Caki2 (cell line): Measurements from ENCODE around the gene COL4A1. TPM values are rescaled to one million over a fixed set of nuclear protein-coding genes. Genes with fewer than 3 reads are reported as not detected.

Experiments
- DNase-seq: peaks from one replicate; pipeline ENCODE4 v3.0.0-alpha.2; 2015; ENCODE audit warnings: low read depth
- in situ Hi-C: cut with HindIII; loops from 2 replicates; pipeline ENCODE4 v1.10.0; 2016; ENCODE audit warnings: low sequenced_read_pairs, low pct_unique_long_range_greater_than_20kb, mixed read lengths
- total RNA-seq: library from RNA; depleted of rRNA; stranded (reverse); fragments of >200 nt; shearing (Covaris generic); gene quantifications from 2 replicates; pipeline ENCODE4 v1.2.3, GENCODE V29; 2014; ENCODE audit warnings: low replicate concordance

COL4A1 gene
- total RNA-seq, 1 experiment from 2014 or later: 454 TPM

DNA sequence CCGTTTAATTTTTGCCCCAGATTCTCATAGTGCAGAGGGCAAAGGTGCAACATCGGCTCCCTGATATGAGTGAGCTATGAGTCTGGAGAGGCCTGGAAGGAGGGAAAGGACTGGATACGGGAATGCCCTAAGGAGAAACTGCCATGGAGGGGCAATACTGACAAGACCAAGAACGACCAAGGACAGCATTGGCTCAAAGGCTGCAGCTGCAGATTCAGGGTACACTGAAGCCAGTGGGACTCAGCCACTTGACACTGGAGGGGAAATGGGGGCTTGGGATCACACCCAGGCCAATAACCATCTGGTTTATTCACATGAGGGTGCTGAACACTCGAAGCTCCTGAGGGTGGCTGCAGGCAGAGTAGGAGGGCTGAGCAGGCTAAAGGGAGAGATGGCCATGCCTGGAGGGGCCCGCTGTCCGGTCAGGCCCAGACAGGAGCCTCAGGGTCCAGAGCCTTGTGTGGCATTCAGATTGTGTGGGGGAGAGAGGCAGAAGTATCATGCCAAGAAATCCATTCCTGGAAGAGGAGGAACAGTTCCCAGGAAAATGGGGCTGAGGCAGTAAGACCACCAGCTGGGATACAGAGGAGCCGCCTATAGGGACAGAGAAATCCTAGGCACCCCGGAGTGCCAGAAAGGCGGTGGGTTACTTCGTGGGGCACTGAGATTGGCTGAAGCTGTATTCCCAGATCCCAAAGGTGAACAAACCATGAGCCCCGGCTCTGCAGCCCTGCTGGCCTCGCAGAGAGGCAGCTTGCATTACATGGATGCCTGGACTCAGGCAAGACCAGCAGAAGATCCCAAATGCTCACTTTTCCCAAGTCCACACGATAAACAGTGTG, 20.7 kb downstream of the COL4A1 start:
- in situ Hi-C loops: no loop called here
- no peak for DNase-seq

GRCh38 chr13:110284779-110285484, 22.0 kb downstream of the COL4A1 start:
- in situ Hi-C loops: no loop called here
- no peak for DNase-seq

DNA sequence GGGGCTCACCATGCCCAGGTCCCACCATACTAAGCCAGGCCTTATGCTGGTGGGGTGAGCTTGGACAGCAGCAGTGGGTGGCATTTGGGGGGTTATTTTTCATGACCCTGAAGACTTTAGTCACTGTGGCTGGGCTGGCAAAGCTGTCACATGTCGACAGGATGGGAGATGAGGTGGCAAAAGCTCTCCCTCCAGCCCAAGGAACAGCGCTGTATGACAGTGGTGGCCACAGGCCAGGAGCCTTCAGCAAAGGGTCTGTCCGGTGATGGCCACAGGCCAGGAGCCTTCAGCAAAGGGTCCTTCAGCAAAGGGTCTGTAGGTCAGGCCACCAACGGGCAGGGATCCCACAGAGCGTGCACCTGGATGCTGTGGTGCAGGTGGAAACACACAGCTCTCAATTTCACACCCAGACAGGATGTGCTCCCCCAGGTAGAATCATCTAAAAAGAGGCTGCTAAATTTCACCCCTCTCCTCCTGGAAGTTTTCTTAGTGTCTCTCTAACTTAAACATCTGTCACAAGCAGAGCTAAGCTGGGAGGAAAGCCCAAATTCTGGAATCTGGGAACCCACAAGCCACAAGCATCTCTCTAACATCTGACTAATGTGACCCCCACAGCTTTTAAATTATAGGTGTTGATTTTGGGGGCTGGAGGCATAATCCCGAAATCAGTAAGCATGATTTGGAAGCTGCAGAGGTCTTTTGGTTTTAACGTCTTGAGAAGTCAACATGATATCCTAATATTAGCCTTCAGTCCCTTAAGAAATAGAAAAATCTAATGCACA, 23.0 kb downstream of the COL4A1 start:
- in situ Hi-C loops: no loop called here
- no peak for DNase-seq

DNA sequence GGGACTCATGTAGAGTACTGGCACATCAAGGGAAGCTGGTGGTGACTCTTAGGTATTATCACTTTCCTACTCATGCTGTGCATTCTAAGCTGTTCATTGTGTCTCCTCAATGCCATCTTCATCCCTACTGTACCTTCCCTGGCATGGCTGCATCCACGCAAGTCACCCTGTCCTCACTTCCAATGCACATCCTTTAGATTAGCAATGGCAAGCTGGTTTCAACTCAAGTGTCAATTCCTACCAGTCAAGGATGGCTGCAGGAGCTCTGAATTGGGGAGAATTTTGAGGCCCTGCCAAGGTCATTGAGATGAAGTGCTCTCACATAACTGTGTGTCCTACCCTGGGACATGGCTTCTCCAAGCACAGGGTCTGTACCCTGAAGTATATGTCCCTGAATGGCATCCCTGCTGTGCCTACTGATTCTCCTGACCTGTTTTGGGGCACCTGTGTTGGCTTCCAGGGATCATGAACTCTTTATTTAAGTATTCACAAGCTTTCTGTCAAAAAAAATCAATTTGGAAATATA, 24.6 kb downstream of the COL4A1 start:
- no peak for DNase-seq
- in situ Hi-C loops: no loop called here

DNA sequence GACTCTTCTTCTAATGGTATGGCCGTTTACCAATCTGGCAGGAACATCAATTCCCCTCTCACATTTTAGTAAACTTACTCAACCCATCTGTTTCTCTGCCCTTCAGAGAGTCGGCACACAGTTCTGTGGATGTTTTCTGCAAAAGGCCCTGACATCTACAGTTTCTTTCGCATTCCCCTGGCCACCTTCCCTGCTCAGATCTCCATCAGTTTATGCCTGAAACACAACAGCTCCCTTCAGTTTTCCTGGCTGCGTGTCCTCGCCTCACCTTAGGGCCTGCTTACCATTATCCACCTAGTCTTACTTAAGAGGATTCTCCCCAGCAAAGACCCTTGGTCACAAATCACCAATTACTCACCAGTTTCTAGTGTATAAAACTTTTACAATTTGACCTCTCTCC, 25.2 kb downstream of the COL4A1 start:
- in situ Hi-C loops: no loop called here
- no peak for DNase-seq

GRCh38 chr13:110280985-110281688, 25.8 kb downstream of the COL4A1 start:
- DNase-seq: no peak
- in situ Hi-C loops: no loop called here

- in situ Hi-C loops: no loop called here
- no peak for DNase-seq
Measured at GRCh38 chr13:110280231-110280813, 26.6 kb downstream of the COL4A1 start.

GRCh38 chr13:110279684-110280083, 27.3 kb downstream of the COL4A1 start:
- in situ Hi-C loops: no loop called here
- no peak for DNase-seq

DNA sequence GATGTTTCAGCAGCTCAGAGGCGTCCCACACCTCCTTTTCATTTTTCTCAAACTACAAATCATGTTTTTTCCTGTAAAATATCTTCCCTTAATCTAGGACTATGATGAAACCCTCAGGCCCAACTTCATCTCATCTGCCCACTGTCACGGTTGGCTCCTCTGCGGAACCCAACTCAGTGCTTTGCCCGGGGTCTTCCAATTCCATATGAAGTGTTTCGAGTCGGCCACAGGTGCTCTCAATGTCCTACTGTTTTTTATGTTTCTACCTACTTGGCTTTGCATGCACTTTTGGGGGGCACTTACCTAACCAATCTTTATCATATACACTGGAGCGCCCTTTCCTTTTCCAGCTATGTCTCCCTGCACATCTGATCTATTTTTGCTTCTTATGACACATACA, 28.1 kb downstream of the COL4A1 start:
- in situ Hi-C loops: no loop called here
- DNase-seq: no peak

DNA sequence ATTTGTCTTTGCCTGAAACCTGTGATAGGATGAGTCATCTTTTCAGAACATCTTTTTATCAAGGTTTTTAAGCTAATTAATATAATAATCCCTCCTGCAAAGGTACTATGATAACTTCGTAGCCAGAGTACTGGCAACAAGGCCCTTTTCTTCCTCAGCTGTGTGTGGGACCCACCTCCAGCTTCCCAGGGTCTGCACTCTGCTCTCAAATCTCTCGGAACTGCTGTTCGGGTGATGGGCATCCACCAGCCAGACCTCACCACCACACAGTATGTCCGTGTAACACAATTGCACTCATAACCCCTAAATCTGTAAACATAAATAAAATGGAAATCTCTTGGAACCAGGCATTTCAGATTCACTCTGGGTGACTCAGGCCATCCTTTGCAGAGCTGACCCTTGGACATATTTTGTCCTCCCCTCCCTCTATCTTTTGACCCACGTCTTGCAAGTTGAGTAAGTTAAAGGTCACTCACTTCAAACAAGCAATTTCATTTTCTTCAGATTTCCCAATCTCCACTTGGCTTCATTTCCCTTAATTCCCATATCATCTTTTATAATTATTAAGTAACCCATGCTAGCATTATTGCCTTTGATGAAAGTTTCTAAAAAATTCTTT, 29.5 kb downstream of the COL4A1 start:
- no peak for DNase-seq
- in situ Hi-C loops: no loop called here

GRCh38 chr13:110276553-110276950, 30.4 kb downstream of the COL4A1 start:
- in situ Hi-C loops: no loop called here
- no peak for DNase-seq

DNA sequence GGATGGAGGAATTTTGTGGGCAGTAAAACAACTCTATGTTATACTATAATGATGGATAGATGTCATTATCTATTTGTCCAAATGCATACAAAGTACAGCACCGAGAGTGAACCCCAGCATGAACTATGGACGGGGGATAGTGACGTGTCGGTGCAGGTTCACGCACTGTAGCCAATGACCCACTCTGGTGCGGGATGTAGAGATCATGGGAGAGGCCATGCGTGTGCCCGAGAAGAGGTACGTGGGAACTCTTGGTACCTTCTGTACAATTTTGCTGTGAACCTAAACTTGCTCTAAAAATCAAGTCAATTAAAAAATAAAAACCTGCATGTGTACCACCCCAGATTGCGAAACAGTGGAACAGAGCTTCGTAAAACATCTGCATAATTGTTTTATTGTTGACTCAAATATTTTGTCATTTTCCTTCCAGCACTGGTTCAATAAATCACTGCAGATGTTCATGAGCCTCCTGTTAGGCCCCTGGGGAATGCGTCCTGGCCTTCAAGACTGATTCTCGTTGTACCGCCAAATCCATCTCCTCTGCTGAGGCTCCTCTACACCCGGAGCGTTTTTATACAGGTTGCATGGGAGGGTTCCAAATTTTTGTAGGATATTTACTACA, 30.9 kb downstream of the COL4A1 start:
- no peak for DNase-seq
- in situ Hi-C loops: no loop called here

- no peak for DNase-seq
- in situ Hi-C loops: no loop called here
Measured at GRCh38 chr13:110274687-110275086, 32.3 kb downstream of the COL4A1 start.

DNA sequence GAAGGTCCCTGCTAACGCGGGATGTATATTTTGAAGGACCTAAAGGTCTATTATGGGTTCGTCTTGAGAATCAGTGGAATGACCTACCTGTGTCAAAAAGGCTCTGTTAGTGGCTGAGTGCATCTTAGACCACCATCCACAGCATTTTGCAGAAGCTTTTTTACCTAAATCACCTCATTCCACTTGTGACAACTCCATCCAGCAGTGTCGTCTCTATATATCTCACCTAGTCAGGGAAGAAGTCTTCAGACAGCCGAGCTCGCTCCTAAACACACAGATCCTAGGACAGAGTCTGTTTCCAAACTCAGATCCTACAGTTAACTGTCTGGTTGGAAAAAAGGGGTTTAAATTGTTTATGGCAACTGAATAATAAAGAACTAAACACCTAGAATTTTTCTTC, 33.7 kb downstream of the COL4A1 start:
- DNase-seq: no peak
- in situ Hi-C loops: no loop called here

GRCh38 chr13:110272651-110273050, 34.3 kb downstream of the COL4A1 start:
- no peak for DNase-seq
- in situ Hi-C loops: no loop called here

DNA sequence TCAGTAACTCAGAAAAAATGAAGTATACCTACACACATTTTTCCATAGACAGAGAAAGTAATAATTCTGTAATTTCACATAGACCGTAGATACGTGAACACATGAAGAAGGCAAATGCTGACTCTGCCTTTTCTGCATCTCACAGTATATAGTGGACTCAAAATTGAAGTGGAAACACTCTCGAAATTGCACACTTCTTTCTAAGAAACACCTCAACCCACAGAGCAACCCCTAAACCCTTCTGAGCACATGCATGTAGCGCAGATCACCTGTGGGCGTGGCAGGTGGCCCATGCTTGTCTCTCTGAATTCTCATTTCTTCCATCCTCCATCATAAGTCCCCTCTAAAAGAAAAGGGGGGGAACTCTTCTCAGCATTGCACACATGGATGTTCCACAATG, 34.7 kb downstream of the COL4A1 start:
- DNase-seq: no peak
- in situ Hi-C loops: no loop called here

GRCh38 chr13:110271313-110271712, 35.6 kb downstream of the COL4A1 start:
- no peak for DNase-seq
- in situ Hi-C loops: no loop called here
